Fibroblast of villous mesenchyme (primary cell): ENCODE data around the gene IGF1R. TPM values are rescaled to one million over a fixed set of nuclear protein-coding genes. Genes with fewer than 3 reads are reported as not detected.

Experiments used
- DNase-seq: peaks from one replicate; pipeline ENCODE4 v3.0.0-alpha.2; 2010; ENCODE audit warnings: low read depth
- H3K4me3 ChIP-seq: 2 replicates; pipeline ENCODE4 v1.5.1; 2011; ENCODE audit warnings: low read depth, mild to moderate bottlenecking, low read length
- CTCF ChIP-seq: IDR thresholded peaks from 2 replicates; pipeline ENCODE4 v1.5.1; 2012; ENCODE audit warnings: low read depth, mild to moderate bottlenecking, low read length; ENCODE audit not compliant: insufficient read depth
- total RNA-seq: library from RNA; depleted of rRNA; stranded (reverse); fragments of >200 nt; gene quantifications from 2 replicates; pipeline ENCODE4 v1.2.3, GENCODE V29; 2012

Gene IGF1R
- total RNA-seq, 1 donor: 19.4 TPM

- H3K4me3 ChIP-seq: no peak overlapping the region
- TF ChIP-seq CTCF: no peak
- DNase-seq: no peak
Observed at GRCh38 chr15:98978153-98978552, 329.8 kb downstream of the IGF1R start.

- H3K4me3 ChIP-seq: no peak overlapping the region
- DNase-seq: no peak
- TF ChIP-seq CTCF: no peak
Observed at GRCh38 chr15:98980899-98981228, 332.5 kb downstream of the IGF1R start.

GRCh38 chr15:98981851-98982722 lies 333.7 kb downstream of the IGF1R start:
- TF ChIP-seq CTCF: no peak
- DNase-seq: peak; percentile 71

GRCh38 chr15:98983334-98983733 lies 335.0 kb downstream of the IGF1R start:
- TF ChIP-seq CTCF: no peak
- H3K4me3 ChIP-seq: no peak overlapping the region
- peak; percentile 93 for DNase-seq

More at GRCh38 chr15:98981851-98982722, 333.7 kb downstream of the IGF1R start:
- no peak overlapping the region for H3K4me3 ChIP-seq

GRCh38 chr15:98986281-98986680 lies 337.9 kb downstream of the IGF1R start:
- DNase-seq: no peak
- TF ChIP-seq CTCF: no peak

GRCh38 chr15:98994892-98995291 lies 346.6 kb downstream of the IGF1R start:
- no peak overlapping the region for H3K4me3 ChIP-seq
- TF ChIP-seq CTCF: no peak
- DNase-seq: no peak

More at GRCh38 chr15:98986281-98986680, 337.9 kb downstream of the IGF1R start:
- no peak overlapping the region for H3K4me3 ChIP-seq
